Mesothelial cell of epicardium (in vitro differentiated cells): ENCODE data around the gene PDXP. TPM values are rescaled to one million over a fixed set of nuclear protein-coding genes. Genes with fewer than 3 reads are reported as not detected.
A peak's percentile ranks its signal among the peaks of the same experiment; 100 is the strongest.
"Not testable (repeated sequence)": the region's sequence is repeated elsewhere in the genome, so short reads cannot be mapped to it uniquely, and the experiment has no call there.

Experiments used
- DNase-seq, 2 experiments: peaks; one replicate each; pipeline ENCODE4 v3.0.0; 2021; ENCODE audit warnings: low spot score in 2 of 2; ENCODE audit not compliant: unreplicated experiment in 2 of 2
- H3K27ac Mint-ChIP-seq: 2 replicates; pipeline ENCODE4 v1.8.0; 2021; ENCODE audit warnings: mixed read lengths
- H3K27me3 Mint-ChIP-seq: 2 replicates; pipeline ENCODE4 v1.8.0; 2021; ENCODE audit warnings: low read depth, mixed read lengths
- H3K36me3 Mint-ChIP-seq: 2 replicates; pipeline ENCODE4 v1.8.0; 2021; ENCODE audit warnings: mixed read lengths
- H3K4me1 Mint-ChIP-seq: 2 replicates; pipeline ENCODE4 v1.8.0; 2021; ENCODE audit warnings: mixed read lengths
- H3K4me3 Mint-ChIP-seq: 2 replicates; pipeline ENCODE4 v1.8.0; 2021; ENCODE audit warnings: mild to moderate bottlenecking, moderate library complexity, mixed read lengths
- H3K9me3 Mint-ChIP-seq: 2 replicates; pipeline ENCODE4 v1.8.0; 2021; ENCODE audit warnings: mixed read lengths
- CTCF ChIP-seq: fragments of 200-600 bp; sonication (generic); IDR thresholded peaks from one replicate; pipeline ENCODE4 v1.5.0; 2021; ENCODE audit warnings: antibody characterized with exemption; ENCODE audit not compliant: unreplicated experiment
- total RNA-seq: library from RNA; stranded (reverse); gene quantifications from 3 replicates; pipeline ENCODE4 v1.2.1, GENCODE V29; 2021

The PDXP gene
- 15.6 to 16.5 TPM (median 16.1 TPM) in 3 replicates for total RNA-seq

GRCh38 chr22:37658133-37659065 is at the start of gene PDXP:
Gene PDXP, plus strand, starts transcription at chr22:37658723. Its CDS starts 60 bp downstream, at chr22:37658783.
- Mint-ChIP-seq H3K27me3 (no peaks in the 10 kb centered on the region), H3K4me1 (peaks cover 41% of the 10 kb centered on the region), H3K27ac (peak within 1 kb of the TSS; percentile 98), H3K36me3 (no peaks in the 10 kb centered on the region), H3K4me3 (peak within 1 kb of the TSS; percentile 81), H3K9me3 (no peaks in the 10 kb centered on the region)
- peak; percentile 97 to 99 for DNase-seq
- no peak for TF ChIP-seq CTCF

GRCh38 chr22:37609240-37610152 is 49.0 kb upstream of the PDXP start:
- no peak for TF ChIP-seq CTCF
- peak overlapping the region; percentile 86 for H3K4me3 Mint-ChIP-seq
- no peak for DNase-seq
- no peaks in the 10 kb centered on the region for H3K27me3 Mint-ChIP-seq
- H3K4me1 Mint-ChIP-seq: peaks cover 45% of the 10 kb centered on the region
- no peaks in the 10 kb centered on the region for H3K9me3 Mint-ChIP-seq
- peak overlapping the region; percentile 97 for H3K27ac Mint-ChIP-seq
- no peaks in the 10 kb centered on the region for H3K36me3 Mint-ChIP-seq

GRCh38 chr22:37610153-37610475 is 48.4 kb upstream of the PDXP start:
- peak overlapping the region; percentile 97 for H3K27ac Mint-ChIP-seq
- peak overlapping the region; percentile 86 for H3K4me3 Mint-ChIP-seq
- not testable (repeated sequence) for H3K27me3 Mint-ChIP-seq, H3K9me3 Mint-ChIP-seq, DNase-seq, H3K36me3 Mint-ChIP-seq
- H3K4me1 Mint-ChIP-seq: peaks cover 45% of the 10 kb centered on the region

GRCh38 chr22:37610480-37611129 is 47.9 kb upstream of the PDXP start:
- Mint-ChIP-seq H3K27me3 (no peaks in the 10 kb centered on the region), H3K36me3 (peaks cover 2% of the 10 kb centered on the region), H3K27ac (no peak overlapping the region), H3K9me3 (no peaks in the 10 kb centered on the region), H3K4me1 (peaks cover 41% of the 10 kb centered on the region), H3K4me3 (peak overlapping the region; percentile 86)
- DNase-seq: no peak
- no peak for TF ChIP-seq CTCF

GRCh38 chr22:37611207-37611606 is 47.3 kb upstream of the PDXP start:
- Mint-ChIP-seq H3K4me3 (no peak overlapping the region), H3K9me3 (no peaks in the 10 kb centered on the region), H3K4me1 (peaks cover 35% of the 10 kb centered on the region), H3K27me3 (no peaks in the 10 kb centered on the region), H3K27ac (no peak overlapping the region), H3K36me3 (peaks cover 5% of the 10 kb centered on the region)
- no peak for TF ChIP-seq CTCF
- DNase-seq: no peak
